MV-4-11 (cell line): ENCODE data around the gene ALG9.
"Not testable (repeated sequence)": the region's sequence is repeated elsewhere in the genome, so short reads cannot be mapped to it uniquely, and the experiment has no call there.

ENCODE experiments used
- DNase-seq: peaks from one replicate; lab custom pipeline; 2025; lab: John Stamatoyannopoulos, UW

Gene ALG9

GRCh38 chr11:111795334-111795985 is 75.9 kb downstream of the ALG9 start:
- DNase-seq = no peak

GRCh38 chr11:111793863-111794262 is 77.5 kb downstream of the ALG9 start:
- no peak for DNase-seq

- no peak for DNase-seq
Measured at GRCh38 chr11:111792955-111793500, 78.4 kb downstream of the ALG9 start.

- DNase-seq = no peak
Measured at GRCh38 chr11:111792314-111792713, 79.1 kb downstream of the ALG9 start.

- DNase-seq = no peak
Measured at GRCh38 chr11:111788464-111788863, 82.9 kb downstream of the ALG9 start.

GRCh38 chr11:111788051-111788450 is 83.3 kb downstream of the ALG9 start:
- DNase-seq = no peak

- no peak for DNase-seq
Measured at GRCh38 chr11:111785886-111786412, 85.4 kb downstream of the ALG9 start.

GRCh38 chr11:111785076-111785475 is 86.3 kb downstream of the ALG9 start:
- DNase-seq = no peak

- not testable (repeated sequence) for DNase-seq
Measured at GRCh38 chr11:111784311-111784710, 87.1 kb downstream of the ALG9 start.

GRCh38 chr11:111782109-111782741 is 89.2 kb downstream of the ALG9 start:
- DNase-seq = no peak

- no peak for DNase-seq
Measured at GRCh38 chr11:111779118-111779517, 92.3 kb downstream of the ALG9 start.

- no peak for DNase-seq
Measured at GRCh38 chr11:111778047-111778558, 93.3 kb downstream of the ALG9 start.

GRCh38 chr11:111777094-111778046 is 94.0 kb downstream of the ALG9 start:
- peak; percentile 55 for DNase-seq

GRCh38 chr11:111776398-111777093 is 94.8 kb downstream of the ALG9 start:
- DNase-seq = no peak

GRCh38 chr11:111774955-111775710 is 96.2 kb downstream of the ALG9 start:
- DNase-seq = no peak

GRCh38 chr11:111772535-111772934 is 98.8 kb downstream of the ALG9 start:
- DNase-seq = no peak

GRCh38 chr11:111771205-111771604 is 100.2 kb downstream of the ALG9 start:
- not testable (repeated sequence) for DNase-seq

GRCh38 chr11:111770581-111771134 is 100.7 kb downstream of the ALG9 start:
- no peak for DNase-seq

GRCh38 chr11:111766834-111767142 is 104.6 kb downstream of the ALG9 start:
- DNase-seq = no peak
